ENCODE data around the gene TOLLIP. TPM values are rescaled to one million over a fixed set of nuclear protein-coding genes. Genes with fewer than 3 reads are reported as not detected.

Gene TOLLIP
- total and polyA plus RNA-seq, 9 donors = 14.1 to 60.8 (median 44.8) TPM

GRCh38 chr11:1234054-1234720 lies 75.2 kb downstream of the TOLLIP start:
- no peak overlapping the region for H3K4me3 ChIP-seq
- no peaks in the 10 kb centered on the region for H3K9me3 ChIP-seq
- no peaks in the 10 kb centered on the region for H3K27me3 ChIP-seq
- TF ChIP-seq POLR2A (IDR thresholded peaks at IDR 0.05) (no peak), EP300 (IDR thresholded peaks at IDR 0.05) (no peak), CTCF (IDR thresholded peaks at IDR 0.05) (no peak)
- H3K4me1 ChIP-seq (ENCODE audit: insufficient read depth) = no peaks in the 10 kb centered on the region
- 61 to 74% (median 63%) methylated on average over 15 to 22 of the region's 22 CpGs for WGBS, 3 donors
- H3K36me3 ChIP-seq = no peaks in the 10 kb centered on the region
- no peak overlapping the region for H3K27ac ChIP-seq
- DNase-seq = peak in 1 of 5 donors; percentile 7
- intact Hi-C loops (cut with DNase I) = no loop called here

- no peaks in the 10 kb centered on the region for H3K4me1 ChIP-seq (ENCODE audit: insufficient read depth)
- no peak overlapping the region for H3K27ac ChIP-seq
- peak in 1 of 5 donors; percentile 6 for DNase-seq
- TF ChIP-seq CTCF (IDR thresholded peaks at IDR 0.05) = no peak
- TF ChIP-seq EP300 (IDR thresholded peaks at IDR 0.05) = no peak
- TF ChIP-seq POLR2A (IDR thresholded peaks at IDR 0.05) = no peak
- intact Hi-C loops (cut with DNase I) = no loop called here
- H3K27me3 ChIP-seq = no peaks in the 10 kb centered on the region
- H3K4me3 ChIP-seq = no peak overlapping the region
- WGBS, 3 donors = 67 to 73% (median 70%) methylated on average over 17 to 21 of the region's 21 CpGs
- no peaks in the 10 kb centered on the region for H3K9me3 ChIP-seq
- H3K36me3 ChIP-seq = no peaks in the 10 kb centered on the region
Measured at GRCh38 chr11:1233351-1234053, 75.9 kb downstream of the TOLLIP start.

GRCh38 chr11:1232883-1233321 lies 76.5 kb downstream of the TOLLIP start:
- Histone ChIP-seq H3K27me3 (no peaks in the 10 kb centered on the region), H3K4me3 (no peak overlapping the region), H3K27ac (no peak overlapping the region), H3K36me3 (no peaks in the 10 kb centered on the region), H3K9me3 (no peaks in the 10 kb centered on the region), H3K4me1 (ENCODE audit: insufficient read depth) (no peaks in the 10 kb centered on the region)
- peak in 1 of 5 donors; percentile 17 for DNase-seq
- intact Hi-C loops (cut with DNase I) = no loop called here
- TF ChIP-seq EP300 (IDR thresholded peaks at IDR 0.05) = no peak
- no peak for TF ChIP-seq CTCF (IDR thresholded peaks at IDR 0.05)
- no peak for TF ChIP-seq POLR2A (IDR thresholded peaks at IDR 0.05)
- 65 to 81% (median 78%) methylated on average over 27 to 30 of the region's 30 CpGs for WGBS, 3 donors

- DNase-seq = peak in 1 of 5 donors; percentile 11
- WGBS, 3 donors = 65 to 78% (median 70%) methylated on average over 45 to 46 of the region's 46 CpGs
- no peaks in the 10 kb centered on the region for H3K36me3 ChIP-seq
- no peak for TF ChIP-seq POLR2A (IDR thresholded peaks at IDR 0.05)
- TF ChIP-seq CTCF (IDR thresholded peaks at IDR 0.05) = no peak
- no peak for TF ChIP-seq EP300 (IDR thresholded peaks at IDR 0.05)
- no peak overlapping the region for H3K4me3 ChIP-seq
- H3K27me3 ChIP-seq = no peaks in the 10 kb centered on the region
- H3K9me3 ChIP-seq = no peaks in the 10 kb centered on the region
- H3K4me1 ChIP-seq (ENCODE audit: insufficient read depth) = no peaks in the 10 kb centered on the region
- intact Hi-C loops (cut with DNase I) = no loop called here
- H3K27ac ChIP-seq = no peak overlapping the region
Measured at GRCh38 chr11:1232021-1232882, 77.2 kb downstream of the TOLLIP start.

Data from ovary (tissue), 9 donors.